RWPE2 (cell line): ENCODE results near the gene CFAP74.

Experiments
- ATAC-seq: fragments of 200-7000 bp; cut with Tn5 transposase; 3 replicates; pipeline ENCODE4 v1.9.1; 2021; ENCODE audit warnings: low read depth
- DNase-seq: peaks from one replicate; pipeline ENCODE4 v3.0.0-alpha.2; 2020; ENCODE audit warnings: low spot score
- H3K27ac ChIP-seq: fragments of 450-650 bp; 2 replicates; pipeline ENCODE4 v1.5.1; 2017; ENCODE audit warnings: mild to moderate bottlenecking; ENCODE audit not compliant: poor library complexity, severe bottlenecking
- H3K27me3 ChIP-seq: fragments of 250-450 bp; sonication (Bioruptor Pico); 2 replicates; pipeline ENCODE4 v1.5.1; 2021; ENCODE audit warnings: mild to moderate bottlenecking, moderate library complexity; ENCODE audit not compliant: insufficient read depth, poor library complexity, severe bottlenecking
- H3K36me3 ChIP-seq: fragments of 250-450 bp; sonication (Bioruptor Pico); 2 replicates; pipeline ENCODE4 v1.5.1; 2020; ENCODE audit warnings: low read depth, mild to moderate bottlenecking, moderate library complexity
- H3K4me1 ChIP-seq: fragments of 250-450 bp; sonication (Bioruptor Pico); 2 replicates; pipeline ENCODE4 v1.5.1; 2021; ENCODE audit warnings: mild to moderate bottlenecking, moderate library complexity; ENCODE audit not compliant: insufficient read depth, poor library complexity, severe bottlenecking
- H3K4me3 ChIP-seq: fragments of 250-450 bp; sonication (Bioruptor Pico); 2 replicates; pipeline ENCODE4 v1.5.1; 2021; ENCODE audit warnings: mild to moderate bottlenecking, moderate library complexity; ENCODE audit not compliant: severe bottlenecking
- H3K9me3 ChIP-seq: fragments of 250-450 bp; sonication (Bioruptor Pico); 2 replicates; pipeline ENCODE4 v1.5.1; 2021; ENCODE audit warnings: mild to moderate bottlenecking, moderate library complexity; ENCODE audit not compliant: severe bottlenecking
- CTCF ChIP-seq: fragments of 450-650 bp; IDR thresholded peaks from one replicate; pipeline ENCODE4 v1.5.1; 2017; ENCODE audit warnings: mild to moderate bottlenecking, moderate library complexity; ENCODE audit not compliant: poor library complexity, severe bottlenecking

The CFAP74 gene

GRCh38 chr1:2041305-2041704 lies 37.7 kb upstream of the CFAP74 start:
- ATAC-seq (no peak), DNase-seq (no peak)
- Histone ChIP-seq H3K9me3 (no peaks in the 10 kb centered on the region), H3K27ac (no peak overlapping the region), H3K27me3 (no peaks in the 10 kb centered on the region), H3K36me3 (no peaks in the 10 kb centered on the region), H3K4me1 (no peaks in the 10 kb centered on the region), H3K4me3 (no peak overlapping the region)
- no peak for TF ChIP-seq CTCF

- no peak for TF ChIP-seq CTCF
- Histone ChIP-seq H3K4me1 (no peaks in the 10 kb centered on the region), H3K27ac (no peak overlapping the region), H3K9me3 (no peaks in the 10 kb centered on the region), H3K36me3 (no peaks in the 10 kb centered on the region), H3K27me3 (no peaks in the 10 kb centered on the region), H3K4me3 (no peak overlapping the region)
- ATAC-seq (no peak), DNase-seq (no peak)
Measured at GRCh38 chr1:2039251-2039650, 35.7 kb upstream of the CFAP74 start.

GRCh38 chr1:2038229-2038628 lies 34.6 kb upstream of the CFAP74 start:
- H3K36me3 ChIP-seq = no peaks in the 10 kb centered on the region
- TF ChIP-seq CTCF = no peak
- no peak overlapping the region for H3K27ac ChIP-seq
- DNase-seq (no peak), ATAC-seq (no peak)
- H3K4me3 ChIP-seq = no peak overlapping the region
- H3K9me3 ChIP-seq = no peaks in the 10 kb centered on the region
- no peaks in the 10 kb centered on the region for H3K27me3 ChIP-seq
- H3K4me1 ChIP-seq = no peaks in the 10 kb centered on the region

DNA sequence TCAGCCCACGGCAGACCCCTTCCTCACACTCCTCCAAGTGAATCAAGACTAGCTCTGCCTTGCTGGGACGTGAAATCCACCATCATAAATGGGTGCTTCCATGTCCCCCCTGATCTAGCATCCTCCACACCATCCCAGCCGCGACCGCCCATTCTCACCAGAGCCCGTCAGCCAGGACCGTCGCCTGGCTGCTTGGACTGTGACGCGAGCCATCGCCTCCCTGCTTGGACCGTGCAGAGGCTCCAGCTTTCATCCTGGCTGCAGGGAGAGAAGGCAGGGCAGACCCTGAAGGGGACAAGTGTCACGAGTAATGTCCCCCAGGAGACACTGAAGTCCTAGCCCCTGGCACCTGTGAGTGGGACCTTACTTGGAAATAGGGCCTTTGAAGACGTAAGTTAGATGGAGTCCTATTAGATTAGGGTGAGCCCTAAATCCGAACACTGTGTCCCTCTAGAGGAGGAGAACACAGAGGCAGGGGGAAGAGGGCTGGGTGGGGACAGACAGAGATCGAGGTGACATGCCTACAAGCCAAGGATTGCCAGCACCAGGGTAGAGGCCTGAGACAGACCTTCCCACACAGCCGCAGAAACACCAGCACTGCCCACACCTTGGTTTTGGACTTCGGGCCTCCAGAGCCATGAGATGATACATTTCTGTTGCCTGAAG lies 33.9 kb upstream of the CFAP74 start:
- ATAC-seq (no peak), DNase-seq (no peak)
- Histone ChIP-seq H3K36me3 (no peaks in the 10 kb centered on the region), H3K27ac (no peak overlapping the region), H3K27me3 (no peaks in the 10 kb centered on the region), H3K9me3 (no peaks in the 10 kb centered on the region), H3K4me3 (no peak overlapping the region), H3K4me1 (no peaks in the 10 kb centered on the region)
- no peak for TF ChIP-seq CTCF

- Histone ChIP-seq H3K27ac (no peak overlapping the region), H3K27me3 (no peaks in the 10 kb centered on the region), H3K9me3 (no peaks in the 10 kb centered on the region), H3K4me3 (no peak overlapping the region), H3K36me3 (no peaks in the 10 kb centered on the region), H3K4me1 (no peaks in the 10 kb centered on the region)
- DNase-seq (no peak), ATAC-seq (no peak)
- no peak for TF ChIP-seq CTCF
Measured at GRCh38 chr1:2036287-2036686, 32.7 kb upstream of the CFAP74 start.
